HG02885 (cell line): ENCODE results near the gene GPATCH3.
"Not testable (repeated sequence)": the region's sequence is repeated elsewhere in the genome, so short reads cannot be mapped to it uniquely, and the experiment has no call there.

Source experiments
- ATAC-seq: cut with Tn5 transposase; IDR thresholded peaks from one replicate; pipeline ENCODE4 v1.9.1; 2021; ENCODE audit warnings: mild to moderate bottlenecking; ENCODE audit not compliant: unreplicated experiment, poor library complexity

Gene GPATCH3

GRCh38 chr1:26900001-26900814 lies at the start of gene GPATCH3:
Gene GPATCH3, minus strand, starts transcription at chr1:26900467. Its CDS starts 25 bp downstream, at chr1:26900442.
- peak; percentile 78 for ATAC-seq

- ATAC-seq: no peak
Observed at GRCh38 chr1:26949926-26950319, 49.7 kb upstream of the GPATCH3 start.

- no peak for ATAC-seq
Observed at GRCh38 chr1:26949266-26949925, 49.1 kb upstream of the GPATCH3 start.

- ATAC-seq: not testable (repeated sequence)
Observed at GRCh38 chr1:26948725-26949057, 48.4 kb upstream of the GPATCH3 start.

- ATAC-seq: no peak
Observed at GRCh38 chr1:26946270-26946669, 46.0 kb upstream of the GPATCH3 start.

GRCh38 chr1:26945728-26946127 lies 45.5 kb upstream of the GPATCH3 start:
- ATAC-seq: no peak

GRCh38 chr1:26945138-26945537 lies 44.9 kb upstream of the GPATCH3 start:
- ATAC-seq: no peak

- no peak for ATAC-seq
Observed at GRCh38 chr1:26942656-26943055, 42.4 kb upstream of the GPATCH3 start.

- ATAC-seq: no peak
Observed at GRCh38 chr1:26941311-26941710, 41.0 kb upstream of the GPATCH3 start.

- ATAC-seq: no peak
Observed at GRCh38 chr1:26938659-26939025, 38.4 kb upstream of the GPATCH3 start.

GRCh38 chr1:26938004-26938658 lies 37.9 kb upstream of the GPATCH3 start:
- no peak for ATAC-seq

- ATAC-seq: no peak
Observed at GRCh38 chr1:26936823-26937222, 36.6 kb upstream of the GPATCH3 start.

- ATAC-seq: no peak
Observed at GRCh38 chr1:26932531-26932930, 32.3 kb upstream of the GPATCH3 start.

- ATAC-seq: no peak
Observed at GRCh38 chr1:26923711-26924110, 23.4 kb upstream of the GPATCH3 start.

- no peak for ATAC-seq
Observed at GRCh38 chr1:26922901-26923300, 22.6 kb upstream of the GPATCH3 start.

- ATAC-seq: no peak
Observed at GRCh38 chr1:26922431-26922729, 22.1 kb upstream of the GPATCH3 start.

GRCh38 chr1:26921540-26922430 lies 21.5 kb upstream of the GPATCH3 start, which contains the start of gene NUDC:
Gene NUDC, plus strand, starts transcription at chr1:26921743. Its CDS starts 106 bp downstream, at chr1:26921849.
- ATAC-seq: peak; percentile 98

- peak; percentile 20 for ATAC-seq
Observed at GRCh38 chr1:26921126-26921539, 20.9 kb upstream of the GPATCH3 start.

- no peak for ATAC-seq
Observed at GRCh38 chr1:26915204-26915842, 15.1 kb upstream of the GPATCH3 start.
